ENCODE measurements around the gene JAKMIP2. TPM values are rescaled to one million over a fixed set of nuclear protein-coding genes. Genes with fewer than 3 reads are reported as not detected.

Gene JAKMIP2
- total RNA-seq, 1 experiment from 2014 or later = not detected

DNA sequence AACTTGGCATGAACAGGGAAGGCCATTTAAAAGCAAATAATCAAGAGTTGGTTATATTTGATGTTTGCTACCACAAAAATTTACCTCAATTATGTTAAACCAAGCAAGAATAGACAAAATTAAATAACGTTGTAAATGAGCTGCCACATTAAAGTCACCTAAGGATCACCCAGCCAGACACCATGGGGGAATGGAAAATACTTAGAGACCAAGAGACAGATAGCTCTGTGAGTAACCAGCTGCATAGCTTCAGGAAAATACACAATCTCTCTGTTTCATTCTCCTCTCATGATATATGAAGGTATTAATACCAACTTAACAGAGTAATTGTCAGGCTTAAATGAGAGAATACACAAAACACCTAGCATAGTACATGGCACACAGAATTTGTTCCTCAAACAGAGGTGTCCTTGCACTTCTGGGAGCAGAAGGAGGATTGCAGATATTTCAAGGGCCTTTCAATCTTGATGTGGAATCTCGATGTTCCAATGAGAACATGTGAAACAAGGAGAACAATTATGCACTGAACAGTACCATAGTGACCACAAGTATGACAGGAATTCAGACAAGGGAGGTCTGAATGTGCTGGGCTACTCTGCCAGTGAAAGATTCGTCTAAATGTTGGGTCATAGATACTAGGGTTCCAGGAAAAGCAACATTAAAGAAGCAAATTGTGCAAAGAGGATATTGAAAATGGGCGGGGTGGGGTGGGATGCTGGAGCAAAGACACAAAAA lies 18.6 kb downstream of the JAKMIP2 start:
- BruUV-seq (replicated peaks) = no TSS peak
- TF ChIP-seq TCF7L2 (IDR thresholded peaks at IDR 0.05; ENCODE audit: low read depth, low read length) = no peak
- no peak for TF ChIP-seq SIN3A (IDR thresholded peaks at IDR 0.05; ENCODE audit: borderline replicate concordance, insufficient read depth, low read depth, low read length)
- TF ChIP-seq, protein P1, sequence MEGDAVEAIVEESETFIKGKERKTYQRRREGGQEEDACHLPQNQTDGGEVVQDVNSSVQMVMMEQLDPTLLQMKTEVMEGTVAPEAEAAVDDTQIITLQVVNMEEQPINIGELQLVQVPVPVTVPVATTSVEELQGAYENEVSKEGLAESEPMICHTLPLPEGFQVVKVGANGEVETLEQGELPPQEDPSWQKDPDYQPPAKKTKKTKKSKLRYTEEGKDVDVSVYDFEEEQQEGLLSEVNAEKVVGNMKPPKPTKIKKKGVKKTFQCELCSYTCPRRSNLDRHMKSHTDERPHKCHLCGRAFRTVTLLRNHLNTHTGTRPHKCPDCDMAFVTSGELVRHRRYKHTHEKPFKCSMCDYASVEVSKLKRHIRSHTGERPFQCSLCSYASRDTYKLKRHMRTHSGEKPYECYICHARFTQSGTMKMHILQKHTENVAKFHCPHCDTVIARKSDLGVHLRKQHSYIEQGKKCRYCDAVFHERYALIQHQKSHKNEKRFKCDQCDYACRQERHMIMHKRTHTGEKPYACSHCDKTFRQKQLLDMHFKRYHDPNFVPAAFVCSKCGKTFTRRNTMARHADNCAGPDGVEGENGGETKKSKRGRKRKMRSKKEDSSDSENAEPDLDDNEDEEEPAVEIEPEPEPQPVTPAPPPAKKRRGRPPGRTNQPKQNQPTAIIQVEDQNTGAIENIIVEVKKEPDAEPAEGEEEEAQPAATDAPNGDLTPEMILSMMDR (IDR thresholded peaks at IDR 0.05) = no peak
- TF ChIP-seq, protein P2, sequence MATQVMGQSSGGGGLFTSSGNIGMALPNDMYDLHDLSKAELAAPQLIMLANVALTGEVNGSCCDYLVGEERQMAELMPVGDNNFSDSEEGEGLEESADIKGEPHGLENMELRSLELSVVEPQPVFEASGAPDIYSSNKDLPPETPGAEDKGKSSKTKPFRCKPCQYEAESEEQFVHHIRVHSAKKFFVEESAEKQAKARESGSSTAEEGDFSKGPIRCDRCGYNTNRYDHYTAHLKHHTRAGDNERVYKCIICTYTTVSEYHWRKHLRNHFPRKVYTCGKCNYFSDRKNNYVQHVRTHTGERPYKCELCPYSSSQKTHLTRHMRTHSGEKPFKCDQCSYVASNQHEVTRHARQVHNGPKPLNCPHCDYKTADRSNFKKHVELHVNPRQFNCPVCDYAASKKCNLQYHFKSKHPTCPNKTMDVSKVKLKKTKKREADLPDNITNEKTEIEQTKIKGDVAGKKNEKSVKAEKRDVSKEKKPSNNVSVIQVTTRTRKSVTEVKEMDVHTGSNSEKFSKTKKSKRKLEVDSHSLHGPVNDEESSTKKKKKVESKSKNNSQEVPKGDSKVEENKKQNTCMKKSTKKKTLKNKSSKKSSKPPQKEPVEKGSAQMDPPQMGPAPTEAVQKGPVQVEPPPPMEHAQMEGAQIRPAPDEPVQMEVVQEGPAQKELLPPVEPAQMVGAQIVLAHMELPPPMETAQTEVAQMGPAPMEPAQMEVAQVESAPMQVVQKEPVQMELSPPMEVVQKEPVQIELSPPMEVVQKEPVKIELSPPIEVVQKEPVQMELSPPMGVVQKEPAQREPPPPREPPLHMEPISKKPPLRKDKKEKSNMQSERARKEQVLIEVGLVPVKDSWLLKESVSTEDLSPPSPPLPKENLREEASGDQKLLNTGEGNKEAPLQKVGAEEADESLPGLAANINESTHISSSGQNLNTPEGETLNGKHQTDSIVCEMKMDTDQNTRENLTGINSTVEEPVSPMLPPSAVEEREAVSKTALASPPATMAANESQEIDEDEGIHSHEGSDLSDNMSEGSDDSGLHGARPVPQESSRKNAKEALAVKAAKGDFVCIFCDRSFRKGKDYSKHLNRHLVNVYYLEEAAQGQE (IDR thresholded peaks at IDR 0.05; ENCODE audit: insufficient read depth in 1 of 2, low read depth in 2 of 2, low read length in 1 of 2) = no peak
- no peak for TF ChIP-seq POLR2AphosphoS5 (IDR thresholded peaks at IDR 0.05; ENCODE audit: low read depth, low read length)
- Histone ChIP-seq H3K36me3 (ENCODE audit: control insufficient read depth, insufficient read depth, low read length) (no peaks in the 10 kb centered on the region; the same call in 1 of the 2 replicates), H3K4me1 (ENCODE audit: control insufficient read depth, insufficient read depth, low read length) (no peaks in the 10 kb centered on the region), H3K27me3 (ENCODE audit: control insufficient read depth, insufficient read depth, low read length) (no peaks in the 10 kb centered on the region), H3K9me3 (ENCODE audit: control insufficient read depth, insufficient read depth, low read depth, low read length) (no peaks in the 10 kb centered on the region), H3K4me3 (ENCODE audit: low read depth in 2 of 2, low read length in 2 of 2) (no peak overlapping the region), H3K27ac (ENCODE audit: low read length) (no peak overlapping the region)
- POLR2A ChIA-PET = no interaction called here
- CTCF ChIA-PET = no interaction called here
- intact Hi-C loops (cut with micrococcal nuclease; ENCODE audit: unreplicated experiment) = no loop called here
- DNase-seq (ENCODE audit: low read depth, low spot score) (no peak), ATAC-seq (no peak)
- in situ Hi-C loops (cut with HindIII; ENCODE audit: low pct_unique_long_range_greater_than_20kb, low sequenced_read_pairs) = no loop called here

DNA sequence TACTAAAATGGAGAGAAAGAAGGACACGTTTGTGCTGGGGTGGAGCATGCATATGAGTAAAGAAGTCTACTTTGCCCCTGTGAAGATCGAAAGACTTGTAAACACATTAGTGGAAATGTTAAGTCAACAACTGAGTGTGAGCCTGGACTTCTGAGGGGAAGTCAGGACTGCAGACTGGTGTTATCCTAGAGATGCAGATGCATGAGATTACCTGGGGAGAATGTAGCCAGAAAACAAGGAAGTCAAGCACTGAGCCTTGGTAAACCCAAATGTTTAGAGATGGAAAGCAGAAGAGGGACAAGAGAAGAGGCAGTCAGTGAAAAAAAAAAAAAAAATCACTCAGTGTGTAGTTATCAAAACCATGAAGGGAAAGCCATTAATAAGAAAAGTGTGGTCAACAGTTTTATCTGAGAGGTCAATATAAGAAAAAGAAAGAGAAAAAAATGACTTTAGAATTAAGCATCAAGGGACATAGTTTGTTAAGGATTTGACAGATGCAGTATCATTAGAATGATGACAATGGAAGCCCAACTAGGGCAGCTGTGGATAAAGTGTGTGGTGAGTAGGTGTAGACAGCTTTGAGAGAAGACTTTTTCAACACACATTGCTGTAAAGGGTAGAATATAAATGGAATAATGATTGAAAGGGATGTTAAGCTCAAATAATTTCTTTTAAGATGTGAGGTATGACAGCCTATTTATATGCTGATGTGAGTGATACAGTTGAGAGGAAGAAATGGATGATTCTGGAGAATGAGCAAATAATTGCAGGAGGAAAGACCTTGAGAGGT lies 22.2 kb downstream of the JAKMIP2 start:
- Histone ChIP-seq H3K4me1 (ENCODE audit: control insufficient read depth, insufficient read depth, low read length) (no peaks in the 10 kb centered on the region), H3K27ac (ENCODE audit: low read length) (no peak overlapping the region), H3K27me3 (ENCODE audit: control insufficient read depth, insufficient read depth, low read length) (no peaks in the 10 kb centered on the region), H3K36me3 (ENCODE audit: control insufficient read depth, insufficient read depth, low read length) (no peaks in the 10 kb centered on the region), H3K4me3 (ENCODE audit: low read depth in 2 of 2, low read length in 2 of 2) (no peak overlapping the region), H3K9me3 (ENCODE audit: control insufficient read depth, insufficient read depth, low read depth, low read length) (no peaks in the 10 kb centered on the region)
- DNase-seq (ENCODE audit: low read depth, low spot score) = no peak
- CTCF ChIA-PET = no interaction called here
- intact Hi-C loops (cut with micrococcal nuclease; ENCODE audit: unreplicated experiment) = no loop called here
- TF ChIP-seq POLR2AphosphoS5 (IDR thresholded peaks at IDR 0.05; ENCODE audit: low read depth, low read length) = no peak
- TF ChIP-seq, protein P2 (IDR thresholded peaks at IDR 0.05; ENCODE audit: insufficient read depth in 1 of 2, low read depth in 2 of 2, low read length in 1 of 2) = no peak
- TF ChIP-seq SIN3A (IDR thresholded peaks at IDR 0.05; ENCODE audit: borderline replicate concordance, insufficient read depth, low read depth, low read length) = no peak
- TF ChIP-seq, protein P1 (IDR thresholded peaks at IDR 0.05) = no peak
- TF ChIP-seq TCF7L2 (IDR thresholded peaks at IDR 0.05; ENCODE audit: low read depth, low read length) = no peak
- POLR2A ChIA-PET = no interaction called here
- in situ Hi-C loops (cut with HindIII; ENCODE audit: low pct_unique_long_range_greater_than_20kb, low sequenced_read_pairs) = no loop called here
- no peak for ATAC-seq
- BruUV-seq (replicated peaks) = no TSS peak

Measured in Panc1 (cell line).